Measurements from ENCODE around the gene PLPPR4. TPM values are rescaled to one million over a fixed set of nuclear protein-coding genes. Genes with fewer than 3 reads are reported as not detected.

The PLPPR4 gene
- total RNA-seq, 4 donors from 2014 or later, result 1.8 to 7.2 (median 3.4) TPM

DNA sequence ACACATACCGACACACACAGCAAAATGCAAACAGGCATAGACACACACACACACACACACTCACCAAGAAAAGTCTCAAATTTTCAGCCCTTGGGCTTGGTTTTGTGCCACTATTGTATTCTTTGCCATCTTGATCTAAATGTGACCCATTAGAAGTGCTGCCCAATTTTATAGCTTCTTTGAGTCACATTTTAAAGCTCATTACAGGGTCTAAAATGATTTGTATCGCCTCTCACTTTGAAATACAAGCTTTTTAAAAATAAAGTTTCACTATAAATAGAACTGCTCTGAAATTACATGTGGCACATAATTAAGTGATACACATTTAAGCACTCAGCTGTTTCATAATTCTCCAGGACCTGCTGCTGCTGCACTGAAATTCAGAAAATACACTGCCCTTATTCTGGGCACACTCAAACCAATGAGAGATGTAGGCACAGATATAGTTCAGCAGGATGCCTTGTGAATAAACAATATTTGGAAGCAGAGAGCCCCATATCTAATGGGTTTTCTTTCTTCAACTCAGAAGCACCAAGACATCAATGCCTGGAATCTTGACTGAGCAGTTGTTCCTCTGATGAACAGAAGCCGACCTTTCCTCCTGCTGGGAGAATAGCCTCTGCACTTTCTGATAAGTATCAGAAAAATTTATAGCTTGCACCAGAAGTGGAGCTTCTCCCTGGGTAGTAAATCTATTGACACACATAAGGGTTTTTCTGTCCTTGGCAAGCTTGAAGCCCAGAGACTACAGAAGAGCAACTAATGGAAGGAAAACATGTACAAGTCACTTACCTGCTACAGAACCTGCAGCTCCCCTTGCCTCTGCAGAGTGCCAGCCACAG lies 37.0 kb upstream of the PLPPR4 start:
- Histone ChIP-seq H3K4me1 (no peaks in the 10 kb centered on the region), H3K4me3 (no peak overlapping the region), H3K27me3 (no peaks in the 10 kb centered on the region), H3K36me3 (no peaks in the 10 kb centered on the region), H3K9me3 (no peaks in the 10 kb centered on the region), H3K27ac (no peak overlapping the region)
- 56% methylated on average over 3 of the region's 3 CpGs for WGBS
- TF ChIP-seq POLR2AphosphoS5 (IDR thresholded peaks at IDR 0.05), result no peak
- TF ChIP-seq POLR2A (IDR thresholded peaks at IDR 0.05), result no peak
- no peak for TF ChIP-seq EP300 (IDR thresholded peaks at IDR 0.05)
- TF ChIP-seq, protein P1, sequence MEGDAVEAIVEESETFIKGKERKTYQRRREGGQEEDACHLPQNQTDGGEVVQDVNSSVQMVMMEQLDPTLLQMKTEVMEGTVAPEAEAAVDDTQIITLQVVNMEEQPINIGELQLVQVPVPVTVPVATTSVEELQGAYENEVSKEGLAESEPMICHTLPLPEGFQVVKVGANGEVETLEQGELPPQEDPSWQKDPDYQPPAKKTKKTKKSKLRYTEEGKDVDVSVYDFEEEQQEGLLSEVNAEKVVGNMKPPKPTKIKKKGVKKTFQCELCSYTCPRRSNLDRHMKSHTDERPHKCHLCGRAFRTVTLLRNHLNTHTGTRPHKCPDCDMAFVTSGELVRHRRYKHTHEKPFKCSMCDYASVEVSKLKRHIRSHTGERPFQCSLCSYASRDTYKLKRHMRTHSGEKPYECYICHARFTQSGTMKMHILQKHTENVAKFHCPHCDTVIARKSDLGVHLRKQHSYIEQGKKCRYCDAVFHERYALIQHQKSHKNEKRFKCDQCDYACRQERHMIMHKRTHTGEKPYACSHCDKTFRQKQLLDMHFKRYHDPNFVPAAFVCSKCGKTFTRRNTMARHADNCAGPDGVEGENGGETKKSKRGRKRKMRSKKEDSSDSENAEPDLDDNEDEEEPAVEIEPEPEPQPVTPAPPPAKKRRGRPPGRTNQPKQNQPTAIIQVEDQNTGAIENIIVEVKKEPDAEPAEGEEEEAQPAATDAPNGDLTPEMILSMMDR (IDR thresholded peaks at IDR 0.05), result no peak
- DNase-seq (ENCODE audit: low spot score in 2 of 2), result no peak

DNA sequence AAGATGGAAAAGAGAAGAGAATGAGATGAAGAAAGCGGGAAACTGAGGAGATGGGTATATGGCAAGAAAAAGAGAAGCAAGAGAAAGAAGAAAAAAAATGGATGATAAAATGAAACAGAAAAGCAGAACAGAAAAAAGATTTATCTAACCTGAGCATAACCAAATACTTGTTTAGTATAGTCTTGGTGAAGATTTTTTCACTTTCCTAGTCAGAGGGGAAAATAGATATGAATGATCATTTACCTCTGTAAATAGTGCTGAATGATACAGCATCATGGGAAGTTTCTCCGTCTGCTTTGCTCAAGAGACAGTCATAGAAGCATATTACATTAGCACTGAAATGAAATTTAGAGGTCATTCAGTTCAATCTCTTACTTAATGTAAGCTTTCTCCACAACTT lies 36.1 kb upstream of the PLPPR4 start:
- Histone ChIP-seq H3K4me3 (no peak overlapping the region), H3K27me3 (no peaks in the 10 kb centered on the region), H3K4me1 (no peaks in the 10 kb centered on the region), H3K9me3 (no peaks in the 10 kb centered on the region), H3K36me3 (no peaks in the 10 kb centered on the region), H3K27ac (no peak overlapping the region)
- WGBS, result 74% methylated on average over 1 of the region's 2 CpGs
- DNase-seq (ENCODE audit: low spot score in 2 of 2), result no peak
- TF ChIP-seq EP300 (IDR thresholded peaks at IDR 0.05), result no peak
- TF ChIP-seq, protein P1 (IDR thresholded peaks at IDR 0.05), result no peak

DNA sequence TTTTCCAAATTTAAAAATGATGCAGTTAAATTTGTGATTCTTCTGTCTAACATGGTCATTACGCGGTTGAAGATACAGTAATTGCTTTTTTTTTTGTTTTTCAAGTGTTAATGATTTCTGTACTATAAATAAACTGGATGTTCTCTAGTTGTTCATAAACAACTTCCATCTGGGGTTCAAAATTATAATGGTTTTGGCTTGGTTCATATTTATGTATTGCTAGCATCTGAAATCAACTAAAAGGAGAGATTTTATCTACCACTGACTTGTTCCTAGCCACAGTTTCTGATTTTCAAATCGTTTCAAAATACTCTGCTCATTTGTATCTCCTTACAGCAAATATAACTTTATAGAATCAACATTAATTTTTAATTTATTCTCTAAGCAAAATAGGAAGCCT lies 35.2 kb upstream of the PLPPR4 start:
- Histone ChIP-seq H3K36me3 (no peaks in the 10 kb centered on the region), H3K27me3 (no peaks in the 10 kb centered on the region), H3K4me1 (no peaks in the 10 kb centered on the region), H3K4me3 (no peak overlapping the region), H3K27ac (no peak overlapping the region), H3K9me3 (no peaks in the 10 kb centered on the region)
- no peak for TF ChIP-seq POLR2AphosphoS5 (IDR thresholded peaks at IDR 0.05)
- TF ChIP-seq, protein P1 (IDR thresholded peaks at IDR 0.05), result no peak
- TF ChIP-seq EP300 (IDR thresholded peaks at IDR 0.05), result no peak
- no peak for TF ChIP-seq POLR2A (IDR thresholded peaks at IDR 0.05)
- WGBS, result 58% methylated on average over 3 of the region's 3 CpGs
- no peak for DNase-seq (ENCODE audit: low spot score in 2 of 2)

DNA sequence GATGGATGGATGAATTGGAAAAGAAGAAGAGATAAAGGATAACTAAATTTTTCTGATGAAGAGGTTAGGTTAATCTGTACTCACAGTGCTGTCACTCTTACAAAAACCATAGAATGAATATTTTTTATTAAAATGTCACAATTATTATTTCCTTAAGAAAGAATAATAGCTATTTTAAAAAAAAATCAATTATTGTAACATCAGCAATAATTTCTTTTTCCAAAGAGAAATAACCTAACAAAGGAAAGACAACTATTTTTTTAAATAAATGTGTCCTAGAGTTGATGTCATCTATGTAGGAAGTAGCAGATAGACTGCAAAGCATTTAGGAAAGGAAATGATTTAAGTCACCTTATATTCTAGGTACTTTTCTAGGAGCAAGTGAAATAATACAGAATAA lies 33.6 kb upstream of the PLPPR4 start:
- DNase-seq (ENCODE audit: low spot score in 2 of 2), result no peak
- H3K27ac ChIP-seq, result no peak overlapping the region
- H3K4me1 ChIP-seq, result no peaks in the 10 kb centered on the region
- H3K27me3 ChIP-seq, result no peaks in the 10 kb centered on the region
- TF ChIP-seq POLR2AphosphoS5 (IDR thresholded peaks at IDR 0.05) (no peak), POLR2A (IDR thresholded peaks at IDR 0.05) (no peak), EP300 (IDR thresholded peaks at IDR 0.05) (no peak)
- TF ChIP-seq, protein P1 (IDR thresholded peaks at IDR 0.05), result no peak
- no peaks in the 10 kb centered on the region for H3K36me3 ChIP-seq
- H3K4me3 ChIP-seq, result no peak overlapping the region
- H3K9me3 ChIP-seq, result no peaks in the 10 kb centered on the region

DNA sequence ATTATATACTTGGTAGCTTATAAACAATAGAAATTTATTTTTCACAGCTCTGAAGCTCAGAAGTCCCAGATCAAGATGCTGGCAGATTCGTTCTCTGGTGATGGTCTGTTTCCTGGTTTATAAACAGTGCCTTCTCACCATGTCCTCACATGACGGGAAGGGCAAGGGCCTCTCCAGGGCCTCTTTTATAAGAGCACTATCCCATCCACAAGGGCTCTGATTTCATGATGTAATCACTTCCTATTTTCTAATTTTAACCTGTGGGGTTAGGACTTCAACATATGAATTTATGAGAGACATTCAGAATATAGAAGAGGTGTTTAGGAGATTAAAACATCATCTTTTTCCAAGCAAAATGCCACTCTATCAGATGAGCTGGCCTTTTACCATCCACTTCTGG lies 32.1 kb upstream of the PLPPR4 start:
- H3K9me3 ChIP-seq, result no peaks in the 10 kb centered on the region
- H3K27ac ChIP-seq, result no peak overlapping the region
- no peak for DNase-seq (ENCODE audit: low spot score in 2 of 2)
- H3K27me3 ChIP-seq, result no peaks in the 10 kb centered on the region
- no peak for TF ChIP-seq EP300 (IDR thresholded peaks at IDR 0.05)
- no peak for TF ChIP-seq POLR2AphosphoS5 (IDR thresholded peaks at IDR 0.05)
- TF ChIP-seq, protein P1 (IDR thresholded peaks at IDR 0.05), result no peak
- TF ChIP-seq POLR2A (IDR thresholded peaks at IDR 0.05), result no peak
- WGBS, result 66% methylated on average over 2 of the region's 2 CpGs
- H3K4me3 ChIP-seq, result no peak overlapping the region
- no peaks in the 10 kb centered on the region for H3K4me1 ChIP-seq
- H3K36me3 ChIP-seq, result no peaks in the 10 kb centered on the region

Data from suprapubic skin (tissue), 4 donors.